Daoy (cell line): ENCODE measurements around the gene RNF32. TPM values are rescaled to one million over a fixed set of nuclear protein-coding genes. Genes with fewer than 3 reads are reported as not detected.
"Not testable (repeated sequence)": the region's sequence is repeated elsewhere in the genome, so short reads cannot be mapped to it uniquely, and the experiment has no call there.

Experiments
- DNase-seq: peaks from one replicate; pipeline ENCODE4 v3.0.0-alpha.2; 2015; ENCODE audit warnings: low read depth
- total RNA-seq: library from RNA; depleted of rRNA; stranded (reverse); fragments of >200 nt; shearing (Covaris generic); gene quantifications from 2 replicates; pipeline ENCODE4 v1.2.3, GENCODE V29; 2014

Gene RNF32
- total RNA-seq, 1 experiment from 2014 or later, result 3.2 TPM

DNA sequence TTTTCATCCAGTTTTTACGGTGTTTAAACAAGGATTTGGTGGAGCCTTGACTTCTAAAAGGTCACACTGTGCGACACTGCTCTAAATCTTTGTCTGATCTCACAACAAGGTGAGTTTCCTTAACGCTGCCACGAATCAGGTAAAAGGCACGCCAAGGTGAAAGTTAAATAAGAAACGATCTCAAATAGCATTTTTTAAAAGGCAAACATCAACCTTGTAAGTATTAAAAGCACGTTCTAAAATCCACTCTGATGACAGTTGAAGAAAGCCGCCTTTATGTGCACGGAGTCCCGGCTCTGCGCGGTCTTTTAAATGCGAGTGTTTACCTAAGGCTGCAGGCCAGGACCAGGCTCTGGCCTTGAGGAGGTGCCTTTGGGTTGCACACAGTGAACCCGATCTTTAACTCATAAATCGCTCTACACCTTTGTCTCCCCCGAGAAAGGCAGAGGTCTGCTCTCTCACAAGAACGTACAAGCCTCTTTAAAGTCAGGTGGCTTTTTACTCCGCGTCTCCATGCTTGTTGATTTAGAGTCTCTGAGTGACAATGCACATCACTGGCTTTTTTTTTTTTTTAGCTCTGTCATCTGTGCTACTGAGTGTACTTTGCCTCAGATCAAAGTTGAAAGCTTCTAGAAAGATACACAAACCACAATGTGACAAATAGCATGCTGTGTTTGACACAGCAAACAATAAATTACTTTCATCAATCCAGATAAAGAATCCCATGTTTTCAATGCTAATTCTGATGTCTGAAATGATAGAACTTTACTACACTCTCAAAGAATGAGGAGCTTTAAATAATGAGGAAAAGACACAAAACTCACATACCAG lies 25.9 kb upstream of the RNF32 start:
- DNase-seq, result no peak

DNA sequence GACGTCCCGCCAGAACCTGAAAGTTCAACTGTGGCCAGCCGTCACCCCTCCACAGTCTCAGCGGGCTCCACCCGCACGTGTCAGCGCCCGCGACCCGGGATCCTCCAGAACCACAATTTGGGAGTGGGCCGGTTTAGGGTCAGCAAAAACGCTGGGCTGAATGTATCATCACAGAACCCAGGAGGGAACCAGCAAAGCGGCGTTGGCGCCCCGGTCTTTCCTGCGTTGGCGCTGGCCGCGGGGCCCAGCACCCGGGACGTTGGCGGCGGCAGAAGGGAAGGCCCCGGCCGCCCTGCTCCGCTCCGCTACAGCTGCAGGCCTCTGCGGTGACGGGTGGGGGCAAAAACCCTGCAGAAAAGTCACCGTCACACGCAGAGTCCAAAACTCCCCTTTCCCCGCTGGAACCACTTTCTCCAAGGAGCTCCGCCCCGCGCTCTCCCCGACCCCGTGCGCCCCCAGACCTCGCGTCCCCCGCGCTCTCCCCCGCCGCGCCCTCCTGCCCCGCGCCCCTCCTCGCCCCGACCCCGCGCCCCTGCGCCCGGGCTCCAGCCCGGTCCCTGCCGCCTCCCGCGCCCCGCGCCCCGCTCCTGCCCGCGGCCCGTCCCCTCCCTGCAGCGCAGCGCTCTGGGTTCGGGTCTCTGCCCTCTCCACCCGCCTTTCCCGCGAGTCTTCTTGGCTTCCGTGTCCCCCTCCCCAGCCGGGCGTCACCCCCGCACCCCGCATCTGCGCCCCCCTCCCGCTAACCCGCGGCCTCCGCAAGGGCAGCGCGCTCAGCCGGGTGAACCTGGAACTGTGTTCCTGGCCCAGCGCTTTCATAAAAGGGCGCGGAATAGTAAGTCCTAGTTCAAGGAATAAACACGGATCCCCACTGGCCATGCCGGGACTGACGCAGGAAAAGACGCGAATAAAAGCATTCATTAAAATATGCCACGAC lies 24.0 kb upstream of the RNF32 start:
- DNase-seq, result peak; percentile 48

DNA sequence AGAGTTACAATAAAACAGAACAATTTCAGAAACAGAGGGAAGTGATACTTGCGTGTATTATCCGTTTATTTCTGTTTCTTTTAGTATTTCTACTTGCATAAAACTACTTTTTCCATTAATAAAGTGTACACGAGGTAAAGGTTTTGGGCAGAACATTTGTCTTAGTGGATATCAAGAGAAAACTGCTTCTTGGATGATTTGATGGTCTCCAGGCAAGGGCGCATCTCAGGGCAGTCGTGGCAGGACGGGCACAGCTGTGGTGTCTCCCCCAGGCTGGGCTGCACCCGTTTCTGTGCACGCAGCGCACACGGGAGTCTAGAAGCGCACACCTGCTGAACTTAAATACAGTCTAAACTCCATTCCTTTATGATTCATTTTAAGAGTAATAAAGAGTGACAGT lies 23.4 kb upstream of the RNF32 start:
- DNase-seq, result no peak

DNA sequence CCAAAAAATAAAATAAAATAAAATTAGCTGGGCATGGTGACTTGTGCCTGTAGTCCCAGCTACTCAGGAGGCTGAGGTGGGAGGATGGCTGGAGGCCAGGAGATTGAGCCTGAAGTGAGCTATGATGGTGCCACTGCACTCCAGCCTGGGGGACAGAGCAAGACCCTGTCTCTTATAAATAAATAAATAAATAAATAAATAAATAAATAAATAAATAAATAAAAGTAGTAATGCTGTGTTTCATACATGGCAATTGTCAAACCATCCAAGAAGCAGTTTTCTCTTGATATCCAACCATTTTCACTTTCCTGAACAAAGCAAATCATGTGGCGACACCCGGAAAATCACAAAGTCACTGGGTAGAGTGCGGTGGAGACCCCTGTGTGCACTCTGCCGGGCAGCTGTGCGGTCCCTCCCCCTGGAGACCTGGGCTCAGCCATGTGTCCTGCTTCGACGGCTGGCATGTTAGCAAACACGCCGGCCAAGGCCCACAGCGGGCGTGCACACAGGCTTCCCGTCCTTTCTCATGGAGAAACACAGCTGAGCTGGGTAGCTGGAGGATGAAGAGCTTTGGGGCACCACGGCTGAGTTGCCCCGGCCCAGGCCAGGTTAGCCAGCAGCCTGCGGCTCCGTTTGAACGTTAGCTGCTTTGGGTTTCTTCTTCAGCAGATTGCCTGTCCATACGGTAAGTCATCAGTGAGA lies 22.3 kb upstream of the RNF32 start:
- DNase-seq, result no peak

DNA sequence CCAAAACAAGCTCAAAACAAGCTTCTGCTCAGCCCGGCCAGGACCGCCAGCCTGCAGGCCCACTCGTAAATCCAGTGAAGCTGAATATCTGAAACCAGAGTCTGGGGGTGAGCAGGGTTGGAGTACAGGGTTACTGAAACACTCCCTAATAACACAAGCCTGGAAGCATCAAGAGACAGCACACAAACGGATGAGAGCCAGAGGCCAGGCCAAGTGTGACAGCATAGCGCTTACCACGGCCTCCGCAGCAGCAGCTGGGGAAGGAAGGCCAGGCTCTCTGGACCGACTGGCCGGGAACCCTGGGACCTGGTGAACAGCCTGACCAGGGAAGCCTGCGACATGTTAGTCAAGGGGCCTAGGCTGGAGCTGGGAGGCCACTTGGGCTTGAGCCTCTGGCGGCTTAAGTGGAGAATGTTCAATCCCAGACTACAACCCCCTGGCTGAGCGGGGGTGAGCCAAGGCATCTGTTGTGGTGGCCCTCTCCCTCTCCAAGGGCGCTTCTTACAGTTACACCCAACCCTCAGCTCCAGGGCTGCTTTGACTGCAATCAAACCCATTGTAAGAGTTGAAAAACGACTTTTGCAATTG lies 21.7 kb upstream of the RNF32 start:
- DNase-seq, result no peak

DNA sequence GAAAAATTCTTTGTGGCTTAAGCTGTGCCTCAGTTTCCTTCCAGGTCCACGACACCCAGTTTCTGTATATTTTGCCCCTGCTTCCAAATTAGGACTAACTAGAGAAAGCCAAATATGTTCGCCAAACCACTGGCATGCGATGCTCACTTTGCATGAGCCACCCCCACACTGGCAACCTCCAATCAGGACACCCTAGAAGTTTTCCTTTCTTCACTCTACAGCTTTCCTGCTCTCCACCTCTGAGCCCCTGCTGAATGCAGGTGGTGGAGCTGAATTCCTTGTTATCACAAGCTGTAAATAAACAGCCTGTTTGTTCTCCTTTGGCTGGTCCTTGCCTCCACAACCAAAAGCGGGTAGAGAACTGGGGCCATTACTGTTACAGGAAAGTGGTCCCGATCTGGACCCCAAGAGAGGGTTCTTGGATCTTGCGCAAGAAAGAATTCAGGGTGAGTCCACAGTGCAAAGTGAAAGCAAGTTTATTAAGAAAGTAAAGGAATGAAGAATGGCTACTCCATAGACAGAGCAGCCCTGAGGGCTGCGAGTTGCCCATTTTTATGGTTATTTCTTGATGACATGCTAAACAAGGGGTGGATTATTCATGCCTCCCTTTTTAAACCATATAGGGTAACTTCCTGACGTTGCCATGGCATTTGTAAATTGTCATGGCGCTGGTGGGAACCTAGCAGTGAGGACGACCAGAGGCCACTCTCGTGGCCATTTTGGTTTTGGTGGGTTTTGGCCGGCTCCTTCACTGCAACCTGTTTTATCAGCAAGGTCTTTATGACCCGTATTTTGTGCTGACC lies 20.9 kb upstream of the RNF32 start:
- DNase-seq, result not testable (repeated sequence)

DNA sequence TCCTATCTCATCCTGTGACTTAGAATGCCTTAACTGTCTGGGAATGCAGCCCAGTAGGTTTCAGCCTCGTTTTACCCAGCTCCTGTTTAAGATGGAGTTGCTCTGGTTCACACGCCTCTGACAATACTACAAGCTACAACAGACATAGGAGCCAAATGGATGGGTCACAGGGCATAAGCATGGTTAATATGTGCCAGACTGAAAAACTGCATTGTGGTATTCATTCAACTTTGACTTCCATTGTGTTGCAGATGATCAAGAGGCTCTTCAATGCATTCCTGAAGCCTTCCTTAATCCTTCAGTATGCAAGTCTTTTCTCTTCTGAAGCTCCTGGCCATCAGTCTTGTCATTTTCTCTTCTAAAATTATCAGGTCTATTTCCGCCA lies 20.3 kb upstream of the RNF32 start:
- no peak for DNase-seq

DNA sequence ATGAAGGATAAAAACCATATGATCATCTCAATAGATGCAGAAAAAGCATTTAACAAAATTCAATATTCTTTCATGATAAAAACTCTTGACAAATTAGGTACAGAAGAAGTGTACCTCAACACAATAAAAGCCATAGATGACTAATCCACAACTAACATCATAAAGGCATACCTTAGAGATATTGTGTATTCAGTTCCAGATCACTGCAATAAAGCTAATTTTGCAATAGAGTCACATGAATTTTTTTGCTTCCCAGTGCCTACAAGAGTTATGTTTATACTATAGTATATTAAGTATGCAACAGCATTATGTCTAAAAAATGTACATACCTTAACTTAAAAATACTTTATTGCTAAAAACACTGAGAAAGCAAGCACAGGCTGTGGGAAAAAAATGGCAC lies 18.9 kb upstream of the RNF32 start:
- no peak for DNase-seq

DNA sequence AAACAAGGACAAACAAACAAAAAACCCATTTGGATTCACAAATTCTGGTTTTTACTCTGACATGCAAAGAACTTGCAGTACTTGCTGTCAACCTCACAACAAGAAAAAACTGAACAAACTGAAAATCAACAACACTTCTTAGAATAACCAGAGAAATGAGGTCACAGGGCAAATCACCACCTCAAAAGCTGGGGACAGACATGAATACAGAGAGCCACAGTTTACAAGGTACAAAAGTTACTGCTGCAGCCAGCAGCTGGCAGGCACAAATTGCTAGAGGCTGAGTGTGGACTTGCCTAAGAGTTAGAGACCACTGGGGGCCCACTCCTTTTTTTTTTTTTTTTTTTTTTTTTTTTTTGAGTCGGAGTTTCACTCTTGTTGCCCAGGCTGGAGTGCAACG lies 15.0 kb upstream of the RNF32 start:
- DNase-seq, result no peak

DNA sequence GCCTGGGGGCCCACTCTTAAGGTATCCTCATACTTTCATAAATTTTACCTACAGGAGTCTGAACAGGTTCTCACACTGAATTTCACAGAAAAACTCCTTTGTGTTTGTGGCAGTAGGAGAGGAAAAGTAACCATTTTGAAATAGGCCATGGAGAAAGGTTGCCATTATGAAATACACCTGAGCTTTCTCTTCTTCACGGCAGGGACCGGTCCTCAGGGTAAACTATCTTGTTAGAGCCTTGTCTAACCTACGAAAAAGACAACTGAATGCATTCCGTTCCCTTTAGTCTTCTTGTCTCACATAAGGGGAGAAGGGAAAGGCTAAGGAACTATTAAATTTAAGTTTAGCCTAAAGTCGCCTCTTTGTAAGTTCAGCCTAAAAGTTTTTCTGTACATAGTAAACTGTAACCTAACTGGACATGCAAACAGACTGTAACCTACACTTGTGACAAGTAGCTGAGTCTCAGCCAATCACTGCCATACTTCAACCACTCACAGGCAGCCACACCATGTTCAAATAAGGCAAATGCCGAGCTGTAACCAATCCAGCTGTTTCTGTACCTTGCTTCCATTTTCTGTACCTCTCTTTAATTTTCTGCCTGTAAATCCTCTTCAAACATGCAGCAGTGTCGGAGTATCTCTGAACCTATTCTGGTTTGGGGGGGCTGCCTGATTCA lies 14.2 kb upstream of the RNF32 start:
- no peak for DNase-seq

DNA sequence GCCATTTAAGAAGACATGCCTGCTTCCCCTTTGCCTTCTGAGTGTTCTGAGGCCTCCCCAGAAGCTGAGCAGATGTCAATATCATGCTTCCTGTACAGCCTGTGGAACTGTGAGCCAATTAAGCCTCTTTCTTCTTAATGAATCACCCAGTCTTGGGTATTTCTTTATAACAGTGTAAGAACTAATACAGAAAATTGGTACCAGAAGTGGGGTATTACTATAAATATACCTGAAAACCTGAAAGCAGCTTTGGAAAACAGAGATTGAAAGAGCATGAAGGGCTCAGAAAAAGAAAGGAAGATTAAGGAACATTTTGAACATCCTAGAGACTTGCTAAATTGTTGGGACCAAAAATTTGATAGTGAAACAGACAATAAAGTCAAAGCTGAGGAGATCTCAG lies 12.0 kb upstream of the RNF32 start:
- DNase-seq, result no peak

DNA sequence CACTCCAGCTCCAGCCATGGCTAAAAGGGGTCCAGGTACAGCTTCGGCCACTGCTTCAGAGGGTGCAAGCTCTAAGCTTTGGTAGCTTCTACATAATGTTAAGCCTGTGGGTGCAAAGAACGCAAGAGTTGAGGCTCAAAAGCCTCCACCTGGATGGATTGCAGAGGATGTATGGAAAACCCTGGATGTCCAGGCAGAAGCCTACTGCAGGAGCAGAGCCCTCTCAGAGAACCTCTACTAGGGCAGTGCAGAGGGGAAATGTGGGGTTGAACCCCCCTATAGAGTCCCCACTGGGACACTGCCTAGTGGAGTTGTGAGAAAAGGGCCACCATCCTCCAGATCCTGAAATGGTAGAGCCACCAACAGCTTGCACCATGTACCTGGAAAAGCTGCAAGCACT lies 10.7 kb upstream of the RNF32 start:
- no peak for DNase-seq

DNA sequence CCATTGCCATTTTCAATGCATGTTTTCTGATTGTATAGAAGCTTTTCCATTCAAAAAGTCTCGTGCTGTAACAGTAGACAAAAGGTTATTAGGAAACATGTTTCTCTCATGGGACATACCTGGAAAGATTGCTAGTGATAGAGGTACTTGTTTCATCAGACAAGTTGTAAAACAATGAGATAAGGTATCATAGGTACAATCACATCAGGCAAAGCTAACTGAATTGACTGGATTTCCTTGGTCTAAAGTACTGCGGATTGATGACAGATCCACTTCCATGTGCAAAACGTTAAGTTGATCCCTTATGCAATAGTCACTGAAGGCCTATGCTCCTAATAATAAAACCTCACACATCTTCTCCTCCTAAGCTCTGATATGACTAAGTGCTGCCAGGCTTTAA lies 6.5 kb upstream of the RNF32 start:
- DNase-seq, result no peak

DNA sequence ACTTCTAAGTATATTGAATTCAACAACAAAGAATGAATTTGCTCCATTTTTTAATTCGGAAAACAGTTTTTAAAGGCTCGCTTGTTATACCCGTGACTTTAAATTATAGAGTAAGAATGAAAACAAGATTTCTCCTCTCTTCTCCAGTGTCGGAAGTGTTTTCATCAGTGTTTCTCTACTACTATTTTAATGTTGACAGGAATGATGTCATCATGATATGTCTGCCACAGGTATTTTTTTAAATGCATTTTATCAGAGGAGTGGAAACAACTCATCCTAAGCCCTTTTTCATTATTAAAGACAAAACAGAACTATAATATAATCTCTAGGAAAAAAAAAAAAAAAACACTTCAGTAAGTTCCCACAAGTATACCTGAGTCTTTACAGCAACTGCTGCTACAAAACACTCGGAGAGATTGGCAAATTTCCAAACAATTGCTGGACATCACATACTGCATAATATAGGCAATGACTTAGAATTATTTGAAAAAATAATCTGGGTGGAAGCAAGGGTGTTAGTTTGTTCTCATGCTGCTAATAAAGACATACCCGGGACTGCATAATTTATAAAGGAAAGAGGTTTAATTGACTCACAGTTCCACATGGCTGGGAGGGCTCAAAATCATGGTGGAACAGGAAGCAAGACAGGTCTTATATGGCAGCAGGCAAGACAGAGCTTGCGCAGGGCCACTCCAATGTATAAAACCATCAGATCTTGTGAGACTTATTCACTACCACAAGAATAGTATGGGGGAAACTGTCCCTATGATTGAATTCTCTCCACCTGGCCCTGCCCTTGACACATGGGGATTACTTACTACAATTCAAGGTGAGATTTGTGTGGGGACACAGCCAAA lies 4.8 kb upstream of the RNF32 start:
- no peak for DNase-seq

DNA sequence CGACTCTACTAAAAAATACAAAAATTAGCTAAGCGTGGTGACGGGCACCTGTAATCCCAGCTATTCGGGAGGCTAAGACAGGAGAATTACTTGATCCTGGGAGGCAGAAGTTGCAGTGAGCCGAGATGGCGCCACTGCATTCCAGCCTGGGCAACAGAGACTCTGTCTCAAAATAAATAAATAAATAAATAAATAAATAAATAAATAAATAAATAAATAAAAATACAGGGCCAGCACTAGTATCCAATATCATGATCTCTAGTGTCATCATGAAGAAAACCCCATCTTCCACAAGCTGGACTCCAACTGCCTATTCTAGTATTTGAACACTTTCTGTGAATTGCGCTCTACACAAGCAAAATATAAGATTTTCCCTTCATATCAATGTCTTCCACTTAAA lies 3.5 kb upstream of the RNF32 start:
- not testable (repeated sequence) for DNase-seq

DNA sequence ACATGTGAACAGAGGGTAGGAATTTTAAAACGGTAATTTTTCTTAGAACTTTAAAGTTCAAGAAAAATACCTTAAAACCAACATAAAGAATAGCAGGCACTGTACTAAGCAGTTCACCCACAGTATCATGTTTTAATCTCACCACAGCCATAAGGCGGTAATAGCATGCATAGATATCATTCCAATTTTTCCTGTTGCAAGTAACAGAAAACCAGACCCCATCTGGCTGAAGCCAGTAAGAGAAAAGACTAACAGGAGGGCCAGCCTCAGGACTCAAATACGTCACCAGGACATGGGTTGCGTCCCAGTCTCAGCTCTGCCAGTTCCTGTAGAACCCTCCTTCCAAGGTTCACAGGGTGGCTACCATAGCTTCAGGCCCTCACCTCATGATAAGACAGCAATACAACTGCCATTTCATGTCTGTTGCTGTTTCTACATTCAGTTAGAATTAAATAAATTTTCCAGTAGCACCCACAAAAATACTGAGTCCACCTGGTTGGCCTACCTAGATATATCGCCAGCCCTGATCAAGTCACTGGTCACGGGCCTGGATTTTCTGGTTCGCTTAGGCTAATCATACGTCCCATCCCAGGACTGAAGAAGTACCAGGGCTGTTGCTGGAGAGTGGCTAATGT lies 2.0 kb upstream of the RNF32 start:
- no peak for DNase-seq

DNA sequence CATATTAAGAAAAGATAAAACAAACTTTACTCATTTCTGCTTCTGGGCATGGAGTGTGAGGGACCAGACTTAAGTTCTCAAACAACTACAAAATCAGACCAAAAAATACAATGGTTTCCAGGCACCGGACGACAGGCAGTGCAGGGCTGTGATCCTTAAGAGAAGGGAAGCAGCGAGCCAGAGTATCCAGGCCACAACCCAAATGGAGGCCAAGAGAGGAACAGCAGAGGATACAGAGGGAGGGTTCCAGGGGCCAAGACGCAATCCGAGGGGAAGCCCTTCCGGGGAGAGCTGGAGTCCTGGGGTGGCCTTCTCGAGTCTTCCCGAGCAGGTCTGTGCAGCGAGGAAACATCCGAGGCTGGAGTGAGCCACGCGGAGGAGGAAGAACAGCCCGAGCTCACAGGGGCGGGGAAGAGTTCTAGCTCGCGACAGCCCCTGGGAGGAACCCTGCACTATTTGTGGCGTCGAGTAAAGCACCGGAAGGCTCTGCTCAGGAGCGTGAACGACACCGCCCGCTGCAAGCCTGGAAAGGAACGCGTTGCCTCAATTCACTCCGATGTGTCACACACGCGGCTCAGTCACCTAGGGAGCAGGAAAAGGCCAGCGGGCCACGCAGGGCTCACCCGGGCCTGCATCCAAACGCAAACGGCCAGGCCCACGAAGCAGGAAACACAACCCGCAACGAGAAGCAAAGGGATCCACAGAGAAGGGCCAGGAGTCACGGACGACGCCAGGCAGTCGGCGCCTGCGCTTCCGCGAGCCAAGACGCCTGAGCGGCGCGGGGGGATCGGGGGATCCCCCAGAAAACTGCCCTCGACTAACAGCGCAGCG lies 933 bp upstream of the RNF32 start:
- peak; percentile 16 for DNase-seq

DNA sequence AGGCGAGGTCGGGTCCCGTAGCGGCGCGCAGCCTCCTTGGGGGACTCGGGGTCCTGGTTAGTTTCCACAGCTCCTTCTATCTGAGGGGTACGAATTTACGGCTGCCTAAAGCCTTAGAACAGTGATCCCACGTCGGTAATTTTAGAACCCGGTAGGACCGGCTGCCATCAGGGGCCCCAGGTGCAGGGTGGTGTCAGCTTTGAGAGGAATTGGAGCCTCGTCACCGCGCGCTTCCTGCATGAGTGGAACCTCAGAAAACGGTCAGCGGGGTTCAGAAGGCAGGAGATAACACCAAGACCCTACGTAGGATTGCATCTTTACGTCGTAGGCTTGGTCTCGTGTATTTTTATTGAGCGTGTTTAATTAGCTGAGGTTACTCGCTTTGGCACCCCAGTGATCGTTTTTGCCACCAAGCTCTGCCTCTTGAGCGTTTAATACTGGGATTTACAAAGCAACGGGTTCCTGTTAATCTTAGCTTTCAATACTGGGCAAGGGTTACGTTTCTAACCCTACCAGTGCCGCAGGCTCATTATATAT lies 443 bp downstream of the RNF32 start:
- peak; percentile 83 for DNase-seq
